Measurements from ENCODE around the gene SGTB. TPM values are rescaled to one million over a fixed set of nuclear protein-coding genes. Genes with fewer than 3 reads are reported as not detected.

Gene SGTB
- total RNA-seq, 1 experiment from 2014 or later, result 13.0 TPM

DNA sequence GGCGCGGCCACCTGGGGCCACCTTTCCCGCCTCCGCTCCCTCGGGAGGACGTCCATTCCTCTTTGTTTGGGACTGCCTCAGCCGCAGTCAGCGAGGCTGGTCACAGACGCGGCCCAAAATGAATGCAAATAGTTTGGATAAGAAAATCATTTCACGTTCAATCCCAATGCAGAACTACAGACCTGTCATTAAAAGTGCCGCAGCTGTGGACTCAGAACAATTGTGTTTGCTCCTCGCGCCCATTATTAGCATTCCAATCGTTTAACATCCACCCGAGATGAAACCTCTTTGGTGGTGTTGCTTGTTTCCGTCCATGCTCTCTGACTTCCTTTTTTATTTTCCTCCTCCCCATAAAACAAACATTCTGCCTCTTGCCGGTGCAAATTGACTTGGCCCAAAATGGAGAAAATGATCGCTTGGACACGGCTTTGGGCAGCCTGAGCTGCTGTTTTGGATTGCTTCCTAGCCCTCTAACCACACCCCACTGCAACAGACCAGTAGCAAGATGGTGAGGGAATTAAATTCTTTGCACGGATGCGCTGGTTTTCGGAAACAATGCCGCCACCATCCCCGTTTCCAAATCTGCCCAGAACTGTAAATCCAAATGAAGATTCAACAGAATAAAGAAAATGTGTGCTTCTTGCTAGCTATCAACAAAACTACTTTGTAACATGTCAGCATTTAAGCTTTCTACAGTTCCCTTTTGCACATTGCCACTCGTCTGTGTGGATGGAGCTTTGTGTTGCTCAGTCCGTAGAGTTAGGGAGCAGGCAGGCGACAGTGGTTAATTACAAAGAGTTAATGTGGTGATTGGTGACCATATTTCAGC, 880 bp upstream of the SGTB start:
- H3K27me3 Mint-ChIP-seq (ENCODE audit: insufficient read depth, unreplicated experiment), result no peaks in the 10 kb centered on the region
- peak overlapping the region; percentile 80 for H3K4me3 Mint-ChIP-seq (ENCODE audit: unreplicated experiment)
- H3K4me3 ChIP-seq (ENCODE audit: low read depth, low read length), result peak overlapping the region; percentile 98
- H3K9me3 Mint-ChIP-seq (ENCODE audit: unreplicated experiment), result no peaks in the 10 kb centered on the region
- TSS peak; percentile 70 for BruUV-seq (replicated peaks)
- DNase-seq, result peak in 1 of 2 experiments; percentile 30
- no peaks in the 10 kb centered on the region for H3K27me3 ChIP-seq (replicated peaks; ENCODE audit: control insufficient read depth, insufficient read depth, low read length)
- TF ChIP-seq, protein P1, sequence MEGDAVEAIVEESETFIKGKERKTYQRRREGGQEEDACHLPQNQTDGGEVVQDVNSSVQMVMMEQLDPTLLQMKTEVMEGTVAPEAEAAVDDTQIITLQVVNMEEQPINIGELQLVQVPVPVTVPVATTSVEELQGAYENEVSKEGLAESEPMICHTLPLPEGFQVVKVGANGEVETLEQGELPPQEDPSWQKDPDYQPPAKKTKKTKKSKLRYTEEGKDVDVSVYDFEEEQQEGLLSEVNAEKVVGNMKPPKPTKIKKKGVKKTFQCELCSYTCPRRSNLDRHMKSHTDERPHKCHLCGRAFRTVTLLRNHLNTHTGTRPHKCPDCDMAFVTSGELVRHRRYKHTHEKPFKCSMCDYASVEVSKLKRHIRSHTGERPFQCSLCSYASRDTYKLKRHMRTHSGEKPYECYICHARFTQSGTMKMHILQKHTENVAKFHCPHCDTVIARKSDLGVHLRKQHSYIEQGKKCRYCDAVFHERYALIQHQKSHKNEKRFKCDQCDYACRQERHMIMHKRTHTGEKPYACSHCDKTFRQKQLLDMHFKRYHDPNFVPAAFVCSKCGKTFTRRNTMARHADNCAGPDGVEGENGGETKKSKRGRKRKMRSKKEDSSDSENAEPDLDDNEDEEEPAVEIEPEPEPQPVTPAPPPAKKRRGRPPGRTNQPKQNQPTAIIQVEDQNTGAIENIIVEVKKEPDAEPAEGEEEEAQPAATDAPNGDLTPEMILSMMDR (IDR thresholded peaks at IDR 0.05; ENCODE audit: insufficient read depth in 1 of 2, low read depth in 1 of 2, low read length in 1 of 2, severe bottlenecking in 1 of 2, unreplicated experiment in 1 of 2), result no peak
- no peaks in the 10 kb centered on the region for H3K9me3 ChIP-seq
- H3K36me3 Mint-ChIP-seq (ENCODE audit: insufficient read depth, unreplicated experiment), result peaks cover 7% of the 10 kb centered on the region
- intact Hi-C loops (cut with micrococcal nuclease; ENCODE audit: unreplicated experiment), result loop anchor here (5.0 to 10.0 kb wide), 2 partner anchors 100 to 422 kb away; partner anchors contain the start of genes SREK1 and TRIM23
- H3K36me3 ChIP-seq (ENCODE audit: control insufficient read depth, insufficient read depth, low read length), result no peaks in the 10 kb centered on the region
- peaks cover 12% of the 10 kb centered on the region for H3K4me1 ChIP-seq
- ChIA-PET CTCF (no interaction called here), POLR2A (interaction anchor here (0.5 to 1.0 kb wide), 4 partner anchors 15 to 421 kb away, joined by 3 to 6 read pairs (median 3); no protein-coding TSS in a partner anchor)
- H3K4me1 Mint-ChIP-seq (ENCODE audit: low read depth, unreplicated experiment), result peaks cover 11% of the 10 kb centered on the region
- H3K27ac Mint-ChIP-seq (ENCODE audit: unreplicated experiment), result peak overlapping the region; percentile 77

DNA sequence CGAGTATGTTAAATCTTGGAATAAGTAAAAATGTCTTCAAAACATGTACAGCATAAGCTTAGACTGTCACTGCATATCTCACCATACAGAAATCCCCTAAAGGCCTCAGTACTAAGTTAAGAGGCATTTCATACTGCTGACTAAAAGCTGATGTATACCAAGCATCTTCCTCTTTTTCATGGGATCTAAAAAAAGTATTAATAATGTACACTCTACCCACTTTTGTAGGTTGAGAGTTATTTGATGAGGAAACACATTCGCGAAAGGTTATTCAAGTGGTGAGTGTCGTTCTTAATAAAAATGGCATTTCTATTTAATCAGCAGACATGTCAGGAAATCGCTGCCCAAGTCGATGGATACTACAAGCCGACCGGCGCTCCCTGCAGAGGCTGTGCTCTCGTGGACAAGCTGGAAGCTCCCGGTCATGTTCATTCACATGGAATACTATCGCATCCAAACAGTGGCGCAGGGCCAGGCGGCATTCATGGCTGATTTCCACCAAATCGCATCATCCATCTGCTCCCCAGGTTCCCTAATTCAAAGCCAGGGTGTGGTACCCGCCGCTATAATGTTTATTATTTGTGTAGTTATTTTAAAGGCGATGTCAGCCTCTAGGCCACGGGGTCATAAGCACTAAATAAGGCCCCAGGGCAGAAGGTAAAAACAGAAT, 724 bp downstream of the SGTB start:
- peak overlapping the region; percentile 80 for H3K4me3 Mint-ChIP-seq (ENCODE audit: unreplicated experiment)
- no peaks in the 10 kb centered on the region for H3K27me3 Mint-ChIP-seq (ENCODE audit: insufficient read depth, unreplicated experiment)
- no TSS peak for BruUV-seq (replicated peaks)
- H3K4me3 ChIP-seq (ENCODE audit: low read depth, low read length), result peak overlapping the region; percentile 98
- no peaks in the 10 kb centered on the region for H3K36me3 ChIP-seq (ENCODE audit: control insufficient read depth, insufficient read depth, low read length)
- TF ChIP-seq, protein P1 (IDR thresholded peaks at IDR 0.05; ENCODE audit: insufficient read depth in 1 of 2, low read depth in 1 of 2, low read length in 1 of 2, severe bottlenecking in 1 of 2, unreplicated experiment in 1 of 2), result no peak
- CTCF ChIA-PET, result no interaction called here
- peaks cover 7% of the 10 kb centered on the region for H3K36me3 Mint-ChIP-seq (ENCODE audit: insufficient read depth, unreplicated experiment)
- POLR2A ChIA-PET, result interaction anchor here (1.0 kb wide), 1 partner anchor 90 kb away, joined by 3 read pairs; no protein-coding TSS in a partner anchor
- DNase-seq, result peak; percentile 38 to 60
- H3K9me3 ChIP-seq, result no peaks in the 10 kb centered on the region
- H3K4me1 ChIP-seq, result peaks cover 14% of the 10 kb centered on the region
- no peaks in the 10 kb centered on the region for H3K9me3 Mint-ChIP-seq (ENCODE audit: unreplicated experiment)
- no peak overlapping the region for H3K27ac Mint-ChIP-seq (ENCODE audit: unreplicated experiment)
- intact Hi-C loops (cut with micrococcal nuclease; ENCODE audit: unreplicated experiment), result loop anchor here (2.0 to 10.0 kb wide), 3 partner anchors 99 to 424 kb away; partner anchors contain the start of genes ERBIN, SREK1 and TRIM23
- H3K4me1 Mint-ChIP-seq (ENCODE audit: low read depth, unreplicated experiment), result peaks cover 11% of the 10 kb centered on the region
- H3K27me3 ChIP-seq (replicated peaks; ENCODE audit: control insufficient read depth, insufficient read depth, low read length), result no peaks in the 10 kb centered on the region

DNA sequence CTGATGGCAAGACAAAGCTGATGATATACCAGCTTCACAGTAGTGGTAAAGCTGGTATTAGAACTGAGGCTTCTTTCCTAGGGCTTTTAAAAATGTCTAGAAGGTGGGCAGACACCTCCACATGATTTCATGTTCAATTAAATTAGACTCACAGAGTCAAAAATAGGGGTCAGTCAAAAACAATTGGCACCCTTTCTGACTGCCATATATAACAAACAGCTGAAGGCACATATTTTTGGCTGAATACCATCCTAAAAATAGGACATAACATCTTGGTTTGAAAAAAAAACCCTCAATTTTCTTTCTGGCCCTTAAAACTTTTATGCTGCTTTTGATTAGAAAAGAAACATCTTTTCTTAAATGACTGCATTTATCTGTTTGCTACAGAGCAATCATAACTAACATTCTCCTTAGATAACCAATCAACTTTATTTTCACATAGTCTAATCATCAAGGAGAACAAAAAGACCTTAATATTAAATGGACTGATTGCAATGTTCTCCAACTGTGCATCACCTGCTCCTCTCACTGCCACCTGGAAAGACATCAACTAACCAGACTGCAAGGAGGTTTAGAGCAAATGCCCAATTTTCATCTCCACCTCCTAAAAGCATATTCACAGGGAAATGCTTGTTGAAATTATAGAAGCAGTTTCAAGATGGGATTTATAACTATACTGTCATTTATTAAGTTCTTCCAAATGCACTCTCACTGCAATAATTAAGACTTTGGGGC, 3.2 kb downstream of the SGTB start:
- H3K4me1 ChIP-seq, result peaks cover 9% of the 10 kb centered on the region
- POLR2A ChIA-PET, result no interaction called here
- TF ChIP-seq, protein P1 (IDR thresholded peaks at IDR 0.05; ENCODE audit: insufficient read depth in 1 of 2, low read depth in 1 of 2, low read length in 1 of 2, severe bottlenecking in 1 of 2, unreplicated experiment in 1 of 2), result no peak
- no peak overlapping the region for H3K27ac Mint-ChIP-seq (ENCODE audit: unreplicated experiment)
- H3K36me3 Mint-ChIP-seq (ENCODE audit: insufficient read depth, unreplicated experiment), result peaks cover 7% of the 10 kb centered on the region
- CTCF ChIA-PET, result no interaction called here
- DNase-seq, result no peak
- H3K4me3 ChIP-seq (ENCODE audit: low read depth, low read length), result no peak overlapping the region
- H3K27me3 Mint-ChIP-seq (ENCODE audit: insufficient read depth, unreplicated experiment), result no peaks in the 10 kb centered on the region
- H3K27me3 ChIP-seq (replicated peaks; ENCODE audit: control insufficient read depth, insufficient read depth, low read length), result no peaks in the 10 kb centered on the region
- peaks cover 6% of the 10 kb centered on the region for H3K4me1 Mint-ChIP-seq (ENCODE audit: low read depth, unreplicated experiment)
- no peaks in the 10 kb centered on the region for H3K9me3 Mint-ChIP-seq (ENCODE audit: unreplicated experiment)
- intact Hi-C loops (cut with micrococcal nuclease; ENCODE audit: unreplicated experiment), result loop anchor here (5.0 kb wide), 1 partner anchor 56 kb away; no protein-coding TSS in a partner anchor
- no peak overlapping the region for H3K4me3 Mint-ChIP-seq (ENCODE audit: unreplicated experiment)
- H3K36me3 ChIP-seq (ENCODE audit: control insufficient read depth, insufficient read depth, low read length), result no peaks in the 10 kb centered on the region
- H3K9me3 ChIP-seq, result no peaks in the 10 kb centered on the region
- BruUV-seq (replicated peaks), result no TSS peak
